Gastroesophageal sphincter (tissue), 4 donors: Measurements from ENCODE around the gene MAP3K10. TPM values are rescaled to one million over a fixed set of nuclear protein-coding genes. Genes with fewer than 3 reads are reported as not detected.

Experiments
- ATAC-seq: fragments of 150-250 bp; one replicate; pipeline ENCODE4 v1.9.1; 2016; ENCODE audit warnings: mild to moderate bottlenecking, moderate library complexity
- H3K27ac ChIP-seq, 4 donors: fragments of 200-600 bp; sonication (generic) in 3 of 4; 1 replicate in 3 of 4; 2 replicates in 1 of 4; pipeline ENCODE4 v1.5.1; 2016 to 2019
- H3K27me3 ChIP-seq: fragments of 200-600 bp; sonication (generic); one replicate; pipeline ENCODE4 v1.5.1; 2019
- H3K36me3 ChIP-seq, 2 donors: fragments of 200-600 bp; sonication (generic); one replicate each; pipeline ENCODE4 v1.5.1; 2019; ENCODE audit warnings: control low read depth in 1 of 2
- H3K4me1 ChIP-seq, 3 donors: fragments of 200-600 bp; sonication (generic); 1 replicate in 2 of 3; 2 replicates in 1 of 3; pipeline ENCODE4 v1.5.1; 2016 to 2019; ENCODE audit warnings: control low read depth in 2 of 3
- H3K4me3 ChIP-seq, 2 donors: fragments of 200-600 bp; sonication (generic); one replicate each; pipeline ENCODE4 v1.5.1; 2019; ENCODE audit warnings: mild to moderate bottlenecking in 1 of 2, moderate library complexity in 1 of 2
- H3K9me3 ChIP-seq, 3 donors: fragments of 200-600 bp; sonication (generic); one replicate each; pipeline ENCODE4 v1.5.1; 2017 to 2019; ENCODE audit warnings: control low read depth in 2 of 3
- CTCF ChIP-seq, 4 experiments: fragments of 200-600 bp in 2 of 4; fragments of 450-650 bp in 2 of 4; sonication (generic) in 1 of 4; IDR thresholded peaks; one replicate each; pipeline ENCODE4 v1.5.1; 2017 to 2019; ENCODE audit warnings: antibody characterized with exemption in 4 of 4, mild to moderate bottlenecking in 2 of 4, moderate library complexity in 2 of 4
- EP300 ChIP-seq: sonication (generic); formaldehyde crosslinking; IDR thresholded peaks from one replicate; pipeline ENCODE4 v1.6.1; 2017; ENCODE audit warnings: antibody characterized with exemption, mild to moderate bottlenecking
- POLR2A ChIP-seq, 2 donors: fragments of 450-650 bp; IDR thresholded peaks; one replicate each; pipeline ENCODE4 v1.6.1; 2017; ENCODE audit warnings: antibody characterized with exemption in 2 of 2, mild to moderate bottlenecking in 2 of 2, moderate library complexity in 1 of 2
- POLR2AphosphoS5 ChIP-seq: sonication (generic); formaldehyde crosslinking; IDR thresholded peaks from one replicate; pipeline ENCODE4 v1.6.1; 2017; ENCODE audit warnings: antibody characterized with exemption
- WGBS, 2 donors: methylation state at CpG; one replicate each; pipeline ENCODE4 v1.1.5; 2018; ENCODE audit warnings: low coverage in 1 of 2; 5-methylcytosine and 5-hydroxymethylcytosine counted together
- total RNA-seq, 4 donors: library from RNA; depleted of rRNA; stranded (reverse); fragments of >200 nt; gene quantifications; one replicate each; pipeline ENCODE4 v1.1.0, GENCODE V29; 2016

The MAP3K10 gene
- total RNA-seq, 4 donors from 2014 or later = 9.8 to 21.3 (median 16.4) TPM

DNA sequence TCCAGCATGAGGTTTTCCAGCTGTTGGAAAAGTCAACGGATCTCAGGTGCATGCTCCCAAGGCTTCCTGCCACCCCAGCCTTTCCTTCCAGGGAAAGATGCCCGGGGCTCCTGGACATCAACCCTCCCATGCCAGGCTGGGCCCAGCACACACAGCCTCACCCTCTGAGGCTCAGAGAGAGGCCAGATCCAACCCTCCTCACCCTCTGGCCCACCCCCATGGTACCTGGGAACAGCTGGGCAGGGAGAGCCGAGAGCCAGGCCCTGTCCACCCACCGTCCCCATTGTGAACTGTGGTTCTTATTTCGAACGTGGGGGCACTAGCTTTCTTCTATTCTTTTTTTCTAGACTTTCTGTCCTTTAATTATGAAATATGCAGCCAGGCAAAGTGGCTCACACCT lies 45.1 kb downstream of the MAP3K10 start:
- 82 to 94% methylated on average over 5 to 6 of the region's 6 CpGs for WGBS, 2 donors
- ATAC-seq = no peak
- peaks cover 0 to 93% of the 10 kb centered on the region in 2 donors for H3K36me3 ChIP-seq

GRCh38 chr19:40237791-40238190 lies 46.6 kb downstream of the MAP3K10 start:
- TF ChIP-seq CTCF (IDR thresholded peaks at IDR 0.05) (no peak), POLR2AphosphoS5 (no peak), POLR2A (IDR thresholded peaks at IDR 0.05) (no peak), EP300 (no peak)
- H3K4me1 ChIP-seq = peaks cover 0 to 21% (median 9%) of the 10 kb centered on the region in 3 donors
- no peaks in the 10 kb centered on the region for H3K9me3 ChIP-seq
- H3K4me3 ChIP-seq = no peak overlapping the region
- H3K36me3 ChIP-seq = peaks cover 0 to 98% of the 10 kb centered on the region in 2 donors
- 68% methylated on average over 3 of the region's 14 CpGs; no CpG with 5 or more reads in 1 of the 2 donors for WGBS, 2 donors
- no peak overlapping the region for H3K27ac ChIP-seq
- H3K27me3 ChIP-seq = no peaks in the 10 kb centered on the region
- no peak for ATAC-seq

More for the DNA sequence above, 45.1 kb downstream of the MAP3K10 start:
- Histone ChIP-seq H3K27me3 (no peaks in the 10 kb centered on the region), H3K9me3 (no peaks in the 10 kb centered on the region), H3K27ac (no peak overlapping the region), H3K4me3 (no peak overlapping the region), H3K4me1 (peaks cover 0 to 23% (median 5%) of the 10 kb centered on the region in 3 donors)
- TF ChIP-seq EP300 = no peak
- no peak for TF ChIP-seq POLR2A (IDR thresholded peaks at IDR 0.05)
- TF ChIP-seq CTCF (IDR thresholded peaks at IDR 0.05) = no peak
- TF ChIP-seq POLR2AphosphoS5 = no peak

- no CpG with 5 or more reads among the region's 9 CpGs for WGBS, 2 donors
- H3K4me1 ChIP-seq = peaks cover 0 to 26% (median 9%) of the 10 kb centered on the region in 3 donors
- no peaks in the 10 kb centered on the region for H3K9me3 ChIP-seq
- TF ChIP-seq POLR2A (IDR thresholded peaks at IDR 0.05) (no peak), POLR2AphosphoS5 (no peak), CTCF (IDR thresholded peaks at IDR 0.05) (no peak), EP300 (no peak)
- no peak overlapping the region for H3K27ac ChIP-seq
- H3K36me3 ChIP-seq = peaks cover 0 to 88% of the 10 kb centered on the region in 2 donors
- H3K4me3 ChIP-seq = no peak overlapping the region
- H3K27me3 ChIP-seq = no peaks in the 10 kb centered on the region
- no peak for ATAC-seq
Measured at GRCh38 chr19:40238775-40239174, 47.5 kb downstream of the MAP3K10 start.

- H3K27me3 ChIP-seq = no peaks in the 10 kb centered on the region
- TF ChIP-seq EP300 (no peak), CTCF (IDR thresholded peaks at IDR 0.05) (no peak), POLR2AphosphoS5 (no peak), POLR2A (IDR thresholded peaks at IDR 0.05) (no peak)
- peaks cover 0 to 80% of the 10 kb centered on the region in 2 donors for H3K36me3 ChIP-seq
- no peak overlapping the region for H3K27ac ChIP-seq
- WGBS, 2 donors = 76 to 92% methylated on average over 3 of the region's 12 CpGs
- H3K4me1 ChIP-seq = peaks cover 0 to 35% (median 12%) of the 10 kb centered on the region in 3 donors
- no peak for ATAC-seq
- no peaks in the 10 kb centered on the region for H3K9me3 ChIP-seq
- H3K4me3 ChIP-seq = no peak overlapping the region
Measured at GRCh38 chr19:40239415-40240226, 48.4 kb downstream of the MAP3K10 start.

GRCh38 chr19:40240332-40240731 lies 49.1 kb downstream of the MAP3K10 start:
- no peaks in the 10 kb centered on the region for H3K27me3 ChIP-seq
- no peaks in the 10 kb centered on the region for H3K9me3 ChIP-seq
- WGBS, 2 donors = 100% methylated on average over 1 of the region's 6 CpGs; no CpG with 5 or more reads in 1 of the 2 donors
- no peak for TF ChIP-seq CTCF (IDR thresholded peaks at IDR 0.05)
- TF ChIP-seq POLR2AphosphoS5 = no peak
- TF ChIP-seq POLR2A (IDR thresholded peaks at IDR 0.05) = no peak
- no peak for TF ChIP-seq EP300
- peaks cover 0 to 73% of the 10 kb centered on the region in 2 donors for H3K36me3 ChIP-seq
- ATAC-seq = no peak
- no peak overlapping the region for H3K4me3 ChIP-seq
- no peak overlapping the region for H3K27ac ChIP-seq
- H3K4me1 ChIP-seq = peaks cover 0 to 42% (median 17%) of the 10 kb centered on the region in 3 donors
